ENCODE measurements around the gene CDC25C.
A peak's percentile ranks its signal among the peaks of the same experiment; 100 is the strongest.

The CDC25C gene

GRCh38 chr5:138370537-138370936 lies 38.9 kb upstream of the CDC25C start:
- H2AK5ac ChIP-seq (ENCODE audit: low read length, severe bottlenecking) = no peak overlapping the region
- no peak overlapping the region for H2BK12ac ChIP-seq (ENCODE audit: low read length in 2 of 2)
- no peak overlapping the region for H4K91ac ChIP-seq (ENCODE audit: low read length)
- no peak overlapping the region for H2BK15ac ChIP-seq (ENCODE audit: low read depth, poor library complexity, severe bottlenecking)
- no peaks in the 10 kb centered on the region for H3K9me3 ChIP-seq (ENCODE audit: control insufficient read depth, low read length)
- H3K4ac ChIP-seq (ENCODE audit: low read depth in 1 of 2, low read length in 2 of 2) = no peak overlapping the region
- no peak overlapping the region for H2BK5ac ChIP-seq (ENCODE audit: low read depth, low read length, poor library complexity, severe bottlenecking)
- H3K79me1 ChIP-seq (replicated peaks; ENCODE audit: low read length, poor library complexity, severe bottlenecking) = peaks cover 21% of the 10 kb centered on the region
- H2BK120ac ChIP-seq (ENCODE audit: low read depth, low read length) = no peak overlapping the region
- no peaks in the 10 kb centered on the region for H3K27me3 ChIP-seq (ENCODE audit: control insufficient read depth in 1 of 2, insufficient read depth in 1 of 2, low read length in 2 of 2)
- H3K18ac ChIP-seq (ENCODE audit: low read depth in 1 of 2, low read length in 2 of 2) = no peak overlapping the region
- no peak overlapping the region for H3K4me2 ChIP-seq (ENCODE audit: low read length, poor library complexity, severe bottlenecking)
- WGBS = 100% methylated on average over 2 of the region's 3 CpGs
- H3K27ac ChIP-seq (ENCODE audit: low read length, poor library complexity, severe bottlenecking) = no peak overlapping the region
- H2AFZ ChIP-seq (ENCODE audit: low read depth, low read length) = no peak overlapping the region
- H3K14ac ChIP-seq (ENCODE audit: low read length in 2 of 2) = no peak overlapping the region
- H3K9ac ChIP-seq (ENCODE audit: low read length) = no peak overlapping the region
- H3K36me3 ChIP-seq (ENCODE audit: control insufficient read depth in 1 of 2, insufficient read depth in 2 of 2, low read depth in 1 of 2, low read length in 2 of 2) = peaks cover 4 to 19% of the 10 kb centered on the region in 2 experiments
- H3K4me3 ChIP-seq (ENCODE audit: insufficient read depth in 1 of 2, low read depth in 1 of 2, low read length in 2 of 2) = no peak overlapping the region
- no peak overlapping the region for H3K23ac ChIP-seq (ENCODE audit: low read length in 2 of 2)
- H4K8ac ChIP-seq (ENCODE audit: low read length) = no peak overlapping the region
- no peaks in the 10 kb centered on the region for H3K4me1 ChIP-seq (ENCODE audit: control insufficient read depth, insufficient read depth, low read depth, low read length)
- DNase-seq = no peak

- Histone ChIP-seq H3K4me2 (ENCODE audit: low read length, poor library complexity, severe bottlenecking) (no peak overlapping the region), H4K91ac (ENCODE audit: low read length) (no peak overlapping the region), H3K23ac (ENCODE audit: low read length in 2 of 2) (no peak overlapping the region), H4K8ac (ENCODE audit: low read length) (no peak overlapping the region), H3K18ac (ENCODE audit: low read depth in 1 of 2, low read length in 2 of 2) (no peak overlapping the region), H2BK120ac (ENCODE audit: low read depth, low read length) (no peak overlapping the region), H3K27me3 (ENCODE audit: control insufficient read depth in 1 of 2, insufficient read depth in 1 of 2, low read length in 2 of 2) (no peaks in the 10 kb centered on the region), H3K9me3 (ENCODE audit: control insufficient read depth, low read length) (no peaks in the 10 kb centered on the region), H3K9ac (ENCODE audit: low read length) (no peak overlapping the region), H3K4me3 (ENCODE audit: insufficient read depth in 1 of 2, low read depth in 1 of 2, low read length in 2 of 2) (no peak overlapping the region), H3K4ac (ENCODE audit: low read depth in 1 of 2, low read length in 2 of 2) (no peak overlapping the region), H2BK15ac (ENCODE audit: low read depth, poor library complexity, severe bottlenecking) (no peak overlapping the region), H2AK5ac (ENCODE audit: low read length, severe bottlenecking) (no peak overlapping the region), H3K27ac (ENCODE audit: low read length, poor library complexity, severe bottlenecking) (no peak overlapping the region), H2BK5ac (ENCODE audit: low read depth, low read length, poor library complexity, severe bottlenecking) (no peak overlapping the region), H2AFZ (ENCODE audit: low read depth, low read length) (no peak overlapping the region), H3K36me3 (ENCODE audit: control insufficient read depth in 1 of 2, insufficient read depth in 2 of 2, low read depth in 1 of 2, low read length in 2 of 2) (peaks cover 4 to 14% of the 10 kb centered on the region in 2 experiments), H3K14ac (ENCODE audit: low read length in 2 of 2) (no peak overlapping the region), H3K4me1 (ENCODE audit: control insufficient read depth, insufficient read depth, low read depth, low read length) (no peaks in the 10 kb centered on the region), H3K79me1 (replicated peaks; ENCODE audit: low read length, poor library complexity, severe bottlenecking) (peaks cover 21% of the 10 kb centered on the region), H2BK12ac (ENCODE audit: low read length in 2 of 2) (no peak overlapping the region)
- DNase-seq = no peak
- WGBS = 71% methylated on average over 1 of the region's 2 CpGs
Measured at GRCh38 chr5:138369706-138370105, 38.1 kb upstream of the CDC25C start.

- Histone ChIP-seq H3K23ac (ENCODE audit: low read length in 2 of 2) (peak overlapping the region in 1 of 2 experiments; percentile 31), H2AFZ (ENCODE audit: low read depth, low read length) (no peak overlapping the region), H2AK5ac (ENCODE audit: low read length, severe bottlenecking) (no peak overlapping the region), H3K36me3 (ENCODE audit: control insufficient read depth in 1 of 2, insufficient read depth in 2 of 2, low read depth in 1 of 2, low read length in 2 of 2) (peaks cover 4 to 10% of the 10 kb centered on the region in 2 experiments), H3K27me3 (ENCODE audit: control insufficient read depth in 1 of 2, insufficient read depth in 1 of 2, low read length in 2 of 2) (no peaks in the 10 kb centered on the region), H3K4me1 (ENCODE audit: control insufficient read depth, insufficient read depth, low read depth, low read length) (no peaks in the 10 kb centered on the region), H3K9ac (ENCODE audit: low read length) (no peak overlapping the region), H2BK5ac (ENCODE audit: low read depth, low read length, poor library complexity, severe bottlenecking) (no peak overlapping the region), H2BK15ac (ENCODE audit: low read depth, poor library complexity, severe bottlenecking) (no peak overlapping the region), H3K4me2 (ENCODE audit: low read length, poor library complexity, severe bottlenecking) (no peak overlapping the region), H2BK12ac (ENCODE audit: low read length in 2 of 2) (no peak overlapping the region), H4K91ac (ENCODE audit: low read length) (no peak overlapping the region), H3K18ac (ENCODE audit: low read depth in 1 of 2, low read length in 2 of 2) (no peak overlapping the region), H3K4me3 (ENCODE audit: insufficient read depth in 1 of 2, low read depth in 1 of 2, low read length in 2 of 2) (no peak overlapping the region), H4K8ac (ENCODE audit: low read length) (no peak overlapping the region), H3K4ac (ENCODE audit: low read depth in 1 of 2, low read length in 2 of 2) (no peak overlapping the region), H3K9me3 (ENCODE audit: control insufficient read depth, low read length) (no peaks in the 10 kb centered on the region), H3K14ac (ENCODE audit: low read length in 2 of 2) (no peak overlapping the region), H3K27ac (ENCODE audit: low read length, poor library complexity, severe bottlenecking) (no peak overlapping the region), H2BK120ac (ENCODE audit: low read depth, low read length) (no peak overlapping the region), H3K79me1 (replicated peaks; ENCODE audit: low read length, poor library complexity, severe bottlenecking) (peaks cover 21% of the 10 kb centered on the region)
- DNase-seq = no peak
- 96% methylated on average over 5 of the region's 5 CpGs for WGBS
Measured at GRCh38 chr5:138369261-138369660, 37.7 kb upstream of the CDC25C start.

- H2BK12ac ChIP-seq (ENCODE audit: low read length in 2 of 2) = no peak overlapping the region
Measured at GRCh38 chr5:138366632-138367382, 35.2 kb upstream of the CDC25C start.

More at GRCh38 chr5:138366632-138367382, 35.2 kb upstream of the CDC25C start:
- Histone ChIP-seq H3K4me2 (ENCODE audit: low read length, poor library complexity, severe bottlenecking) (no peak overlapping the region), H3K23ac (ENCODE audit: low read length in 2 of 2) (no peak overlapping the region), H2AK5ac (ENCODE audit: low read length, severe bottlenecking) (no peak overlapping the region), H2BK120ac (ENCODE audit: low read depth, low read length) (no peak overlapping the region), H3K36me3 (ENCODE audit: control insufficient read depth in 1 of 2, insufficient read depth in 2 of 2, low read depth in 1 of 2, low read length in 2 of 2) (no peaks in the 10 kb centered on the region), H3K9me3 (ENCODE audit: control insufficient read depth, low read length) (no peaks in the 10 kb centered on the region), H3K4me1 (ENCODE audit: control insufficient read depth, insufficient read depth, low read depth, low read length) (no peaks in the 10 kb centered on the region), H2BK5ac (ENCODE audit: low read depth, low read length, poor library complexity, severe bottlenecking) (no peak overlapping the region), H3K9ac (ENCODE audit: low read length) (no peak overlapping the region), H3K18ac (ENCODE audit: low read depth in 1 of 2, low read length in 2 of 2) (no peak overlapping the region), H4K8ac (ENCODE audit: low read length) (no peak overlapping the region), H3K14ac (ENCODE audit: low read length in 2 of 2) (no peak overlapping the region), H2AFZ (ENCODE audit: low read depth, low read length) (no peak overlapping the region), H3K27ac (ENCODE audit: low read length, poor library complexity, severe bottlenecking) (no peak overlapping the region), H3K27me3 (ENCODE audit: control insufficient read depth in 1 of 2, insufficient read depth in 1 of 2, low read length in 2 of 2) (no peaks in the 10 kb centered on the region), H3K4me3 (ENCODE audit: insufficient read depth in 1 of 2, low read depth in 1 of 2, low read length in 2 of 2) (no peak overlapping the region), H2BK15ac (ENCODE audit: low read depth, poor library complexity, severe bottlenecking) (no peak overlapping the region), H3K4ac (ENCODE audit: low read depth in 1 of 2, low read length in 2 of 2) (no peak overlapping the region), H4K91ac (ENCODE audit: low read length) (no peak overlapping the region), H3K79me1 (replicated peaks; ENCODE audit: low read length, poor library complexity, severe bottlenecking) (peaks cover 13% of the 10 kb centered on the region)
- 55% methylated on average over 4 of the region's 4 CpGs for WGBS
- DNase-seq = peak; percentile 15

Data from mesenchymal stem cell (in vitro differentiated cells and primary cell).